T-cell (primary cell): Measurements from ENCODE around the gene CLRN3. TPM values are rescaled to one million over a fixed set of nuclear protein-coding genes. Genes with fewer than 3 reads are reported as not detected.

Source experiments
- ATAC-seq, 4 experiments: fragments of 200-7000 bp in 3 of 4; fragments of 150-1000 bp in 1 of 4; cut with Tn5 transposase; replicated peaks in 1 of 4; 1 replicate in 3 of 4; 2 replicates in 1 of 4; pipeline ENCODE4 v1.10.0; 2021; ENCODE audit warnings: moderate library complexity in 3 of 4, mild to moderate bottlenecking in 2 of 4, moderate number of reproducible peaks in 1 of 4
- CTCF ChIA-PET, 2 donors: fragments of 300-600 bp; sonication (Branson Sonifier 250); formaldehyde crosslinking; loops; one replicate each; lab custom pipeline; 2022; ENCODE audit warnings: antibody characterized with exemption in 2 of 2; lab: Charles Lee
- POLR2A ChIA-PET, 2 donors: fragments of 300-600 bp; sonication (Branson Sonifier 250); formaldehyde crosslinking; loops; one replicate each; lab custom pipeline; 2022; ENCODE audit warnings: antibody characterized with exemption in 2 of 2; lab: Charles Lee
- DNase-seq, 35 experiments: peaks; one replicate each; pipeline versions ENCODE4 v3.0.0 to v3.0.0-alpha.2; 2013 to 2023
- H3K27ac ChIP-seq: one replicate; pipeline ENCODE4 v1.5.1; 2013; ENCODE audit warnings: low read length
- H3K27me3 ChIP-seq, 2 experiments: replicated peaks in 1 of 2; 1 replicate in 1 of 2; 2 replicates in 1 of 2; pipeline versions ENCODE4 v1.6.1 to v1.7.0; 2013; ENCODE audit warnings: low read length in 1 of 2, mixed read lengths in 1 of 2; ENCODE audit not compliant: control insufficient read depth in 2 of 2, insufficient read depth in 2 of 2; ENCODE audit errors: extremely low read depth in 1 of 2
- H3K36me3 ChIP-seq, 2 donors: 1 replicate in 1 of 2; 2 replicates in 1 of 2; pipeline versions ENCODE4 v1.6.1 to v1.7.0; 2013; ENCODE audit warnings: low read length in 1 of 2; ENCODE audit not compliant: control insufficient read depth in 2 of 2, insufficient read depth in 1 of 2; ENCODE audit errors: extremely low read depth in 1 of 2
- H3K4me1 ChIP-seq, 2 experiments: 1 replicate in 1 of 2; 2 replicates in 1 of 2; pipeline versions ENCODE4 v1.6.1 to v1.7.0; 2013; ENCODE audit warnings: low read length in 2 of 2, mixed read lengths in 1 of 2; ENCODE audit not compliant: insufficient read depth in 2 of 2, control insufficient read depth in 1 of 2; ENCODE audit errors: extremely low read depth in 1 of 2
- H3K4me3 ChIP-seq, 2 donors: 1 replicate in 1 of 2; 2 replicates in 1 of 2; pipeline versions ENCODE4 v1.5.1 to v1.7.0; 2013; ENCODE audit warnings: mild to moderate bottlenecking in 2 of 2, low read length in 1 of 2, moderate library complexity in 1 of 2; ENCODE audit not compliant: control insufficient read depth in 1 of 2; ENCODE audit errors: extremely low read depth in 1 of 2
- H3K9me3 ChIP-seq: 2 replicates; pipeline ENCODE4 v1.7.0; 2013
- H3K27ac Mint-ChIP-seq, 2 donors: one replicate each; pipeline ENCODE4 v1.8.0; 2020 to 2021; ENCODE audit warnings: mild to moderate bottlenecking in 2 of 2, mixed read lengths in 2 of 2
- H3K27me3 Mint-ChIP-seq, 2 donors: one replicate each; pipeline ENCODE4 v1.8.0; 2021 to 2022; ENCODE audit warnings: mixed read lengths in 2 of 2
- H3K36me3 Mint-ChIP-seq: one replicate; pipeline ENCODE4 v1.8.0; 2021; ENCODE audit warnings: mixed read lengths
- H3K4me1 Mint-ChIP-seq, 3 donors: one replicate each; pipeline ENCODE4 v1.8.0; 2020 to 2022; ENCODE audit warnings: mixed read lengths in 3 of 3, mild to moderate bottlenecking in 1 of 3
- H3K4me3 Mint-ChIP-seq, 3 donors: one replicate each; pipeline ENCODE4 v1.8.0; 2020 to 2022; ENCODE audit warnings: mild to moderate bottlenecking in 3 of 3, mixed read lengths in 3 of 3, moderate library complexity in 3 of 3
- H3K9me3 Mint-ChIP-seq, 3 donors: one replicate each; pipeline ENCODE4 v1.8.0; 2020 to 2022; ENCODE audit warnings: mixed read lengths in 3 of 3
- WGBS: methylation state at CpG from one replicate; pipeline ENCODE4 v1.1.5; 2013; ENCODE audit warnings: missing lambda C conversion rate; ENCODE audit not compliant: insufficient coverage; 5-methylcytosine and 5-hydroxymethylcytosine counted together
- total RNA-seq, 35 experiments: library from RNA in 6 of 35; stranded (reverse) in 6 of 35; fragments of 120-200 nt in 1 of 35; gene quantifications; one replicate each; pipeline versions ENCODE4 v1.2.1 to v1.2.4 and lab custom pipeline; 2013 to 2026

The CLRN3 gene
- total RNA-seq, 5 donors from 2014 or later (not counting 1 experiment from before 2014, with no cell fraction given): not detected

GRCh38 chr10:127934383-127934782, 41.6 kb upstream of the CLRN3 start:
- Histone ChIP-seq H3K36me3 (no peaks in the 10 kb centered on the region), H3K4me3 (no peak overlapping the region), H3K4me1 (no peaks in the 10 kb centered on the region), H3K27me3 (peaks cover 0 to 17% of the 10 kb centered on the region in 2 experiments), H3K27ac (no peak overlapping the region), H3K9me3 (no peaks in the 10 kb centered on the region)
- Mint-ChIP-seq H3K27ac (no peak overlapping the region), H3K4me1 (no peaks in the 10 kb centered on the region), H3K4me3 (no peak overlapping the region), H3K9me3 (no peaks in the 10 kb centered on the region), H3K36me3 (no peaks in the 10 kb centered on the region), H3K27me3 (peaks cover 15 to 20% of the 10 kb centered on the region in 2 donors)
- DNase-seq (no peak), ATAC-seq (no peak)
- 91% methylated on average over 9 of the region's 14 CpGs for WGBS
- ChIA-PET CTCF (no interaction called here), POLR2A (no interaction called here)

- no peaks in the 10 kb centered on the region for H3K9me3 Mint-ChIP-seq
- ChIA-PET POLR2A (no interaction called here), CTCF (no interaction called here)
- no peak overlapping the region for H3K27ac Mint-ChIP-seq
- peaks cover 0 to 17% of the 10 kb centered on the region in 2 experiments for H3K27me3 ChIP-seq
- no peaks in the 10 kb centered on the region for H3K9me3 ChIP-seq
- ATAC-seq (no peak), DNase-seq (no peak)
- no peak overlapping the region for H3K4me3 Mint-ChIP-seq
- peaks cover 10 to 15% of the 10 kb centered on the region in 2 donors for H3K27me3 Mint-ChIP-seq
- no CpG with 5 or more reads among the region's 5 CpGs for WGBS
- no peaks in the 10 kb centered on the region for H3K4me1 Mint-ChIP-seq
- no peaks in the 10 kb centered on the region for H3K4me1 ChIP-seq
- H3K4me3 ChIP-seq: no peak overlapping the region
- H3K36me3 Mint-ChIP-seq: no peaks in the 10 kb centered on the region
- no peak overlapping the region for H3K27ac ChIP-seq
- H3K36me3 ChIP-seq: no peaks in the 10 kb centered on the region
These were observed 40.5 kb upstream of the CLRN3 start for GRCh38 chr10:127933271-127933670.

GRCh38 chr10:127932521-127933270, 40.0 kb upstream of the CLRN3 start:
- WGBS: 89% methylated on average over 8 of the region's 15 CpGs

GRCh38 chr10:127928021-127928806, 35.5 kb upstream of the CLRN3 start:
- DNase-seq (no peak), ATAC-seq (no peak)
- Mint-ChIP-seq H3K27ac (no peak overlapping the region), H3K27me3 (peaks cover 0 to 3% of the 10 kb centered on the region in 2 donors), H3K36me3 (no peaks in the 10 kb centered on the region), H3K4me1 (no peaks in the 10 kb centered on the region), H3K9me3 (no peaks in the 10 kb centered on the region), H3K4me3 (no peak overlapping the region)
- WGBS: 83% methylated on average over 4 of the region's 10 CpGs
- H3K27me3 ChIP-seq: no peaks in the 10 kb centered on the region
- no peak overlapping the region for H3K27ac ChIP-seq
- no peaks in the 10 kb centered on the region for H3K36me3 ChIP-seq
- no peaks in the 10 kb centered on the region for H3K4me1 ChIP-seq
- no peaks in the 10 kb centered on the region for H3K9me3 ChIP-seq
- no peak overlapping the region for H3K4me3 ChIP-seq
- ChIA-PET POLR2A (no interaction called here), CTCF (interaction anchor here in 1 of 2 donors (0.5 kb wide), 1 partner anchor 41 kb away, joined by 3 read pairs; no protein-coding TSS in a partner anchor)

More at GRCh38 chr10:127932521-127933270, 40.0 kb upstream of the CLRN3 start:
- H3K4me3 Mint-ChIP-seq: no peak overlapping the region
- CTCF ChIA-PET: no interaction called here
- no peak overlapping the region for H3K4me3 ChIP-seq
- H3K27me3 Mint-ChIP-seq: peaks cover 8 to 11% of the 10 kb centered on the region in 2 donors
- H3K4me1 Mint-ChIP-seq: no peaks in the 10 kb centered on the region
- H3K27ac ChIP-seq: no peak overlapping the region
- no peaks in the 10 kb centered on the region for H3K9me3 Mint-ChIP-seq
- peaks cover 0 to 17% of the 10 kb centered on the region in 2 experiments for H3K27me3 ChIP-seq
- H3K27ac Mint-ChIP-seq: no peak overlapping the region
- H3K36me3 ChIP-seq: no peaks in the 10 kb centered on the region
- DNase-seq (no peak), ATAC-seq (no peak)
- H3K36me3 Mint-ChIP-seq: no peaks in the 10 kb centered on the region
- no peaks in the 10 kb centered on the region for H3K4me1 ChIP-seq
- no peaks in the 10 kb centered on the region for H3K9me3 ChIP-seq
- POLR2A ChIA-PET: no interaction called here

- Histone ChIP-seq H3K27ac (no peak overlapping the region), H3K4me1 (no peaks in the 10 kb centered on the region), H3K9me3 (no peaks in the 10 kb centered on the region), H3K4me3 (no peak overlapping the region), H3K36me3 (no peaks in the 10 kb centered on the region), H3K27me3 (peaks cover 0 to 2% of the 10 kb centered on the region in 2 experiments)
- Mint-ChIP-seq H3K9me3 (no peaks in the 10 kb centered on the region), H3K27ac (no peak overlapping the region), H3K4me1 (no peaks in the 10 kb centered on the region), H3K27me3 (peaks cover 0 to 3% of the 10 kb centered on the region in 2 donors), H3K36me3 (no peaks in the 10 kb centered on the region), H3K4me3 (no peak overlapping the region)
- WGBS: 55% methylated on average over 4 of the region's 8 CpGs
- ChIA-PET CTCF (interaction anchor here in 1 of 2 donors (0.6 kb wide), 1 partner anchor 62 kb away, joined by 3 read pairs; no protein-coding TSS in a partner anchor), POLR2A (no interaction called here)
- ATAC-seq (no peak), DNase-seq (no peak)
These were observed 33.7 kb upstream of the CLRN3 start for GRCh38 chr10:127926455-127926854.

- H3K9me3 ChIP-seq: no peaks in the 10 kb centered on the region
- H3K4me1 ChIP-seq: no peaks in the 10 kb centered on the region
- H3K27ac ChIP-seq: no peak overlapping the region
- Mint-ChIP-seq H3K36me3 (no peaks in the 10 kb centered on the region), H3K27ac (no peak overlapping the region), H3K9me3 (no peaks in the 10 kb centered on the region), H3K4me3 (no peak overlapping the region), H3K4me1 (no peaks in the 10 kb centered on the region), H3K27me3 (peaks cover 0 to 3% of the 10 kb centered on the region in 2 donors)
- ChIA-PET POLR2A (no interaction called here), CTCF (interaction anchor here in 1 of 2 donors (1.0 kb wide), 1 partner anchor 16 kb away, joined by 3 read pairs; no protein-coding TSS in a partner anchor)
- no peak for ATAC-seq
- no peak for DNase-seq
- peaks cover 0 to 2% of the 10 kb centered on the region in 2 experiments for H3K27me3 ChIP-seq
- no peaks in the 10 kb centered on the region for H3K36me3 ChIP-seq
- no peak overlapping the region for H3K4me3 ChIP-seq
- 100% methylated on average over 2 of the region's 6 CpGs for WGBS
These were observed 32.9 kb upstream of the CLRN3 start for GRCh38 chr10:127925471-127926207.
